ENCODE data around the gene UPP2. TPM values are rescaled to one million over a fixed set of nuclear protein-coding genes. Genes with fewer than 3 reads are reported as not detected.

UPP2 gene
- total and polyA plus RNA-seq, 3 donors from 2014 or later = 0.16 TPM; not detected in 2

- Histone ChIP-seq H3K27me3 (no peaks in the 10 kb centered on the region), H3K27ac (no peak overlapping the region), H3K9me3 (no peaks in the 10 kb centered on the region), H3K36me3 (ENCODE audit: low read depth, missing control alignments) (no peaks in the 10 kb centered on the region), H3K4me3 (no peak overlapping the region), H3K4me1 (no peaks in the 10 kb centered on the region)
- intact Hi-C loops (cut with DNase I; ENCODE audit: low total_unique reads) = no loop called here
- TF ChIP-seq CTCF (IDR thresholded peaks at IDR 0.05) (no peak), POLR2A (IDR thresholded peaks at IDR 0.05) (no peak)
- 85 to 86% methylated on average over 5 of the region's 5 CpGs for WGBS, 2 donors
- DNase-seq = no peak
These were observed 40.7 kb upstream of the UPP2 start for GRCh38 chr2:158060835-158061435.

GRCh38 chr2:158061763-158062162 lies 39.9 kb upstream of the UPP2 start:
- no peaks in the 10 kb centered on the region for H3K27me3 ChIP-seq
- TF ChIP-seq CTCF (IDR thresholded peaks at IDR 0.05) (no peak), POLR2A (IDR thresholded peaks at IDR 0.05) (no peak)
- H3K27ac ChIP-seq = no peak overlapping the region
- no peaks in the 10 kb centered on the region for H3K9me3 ChIP-seq
- no peaks in the 10 kb centered on the region for H3K4me1 ChIP-seq
- no peak overlapping the region for H3K4me3 ChIP-seq
- intact Hi-C loops (cut with DNase I; ENCODE audit: low total_unique reads) = no loop called here
- WGBS, 2 donors = 84 to 96% methylated on average over 5 of the region's 5 CpGs
- DNase-seq = no peak
- no peaks in the 10 kb centered on the region for H3K36me3 ChIP-seq (ENCODE audit: low read depth, missing control alignments)

- Histone ChIP-seq H3K36me3 (ENCODE audit: low read depth, missing control alignments) (no peaks in the 10 kb centered on the region), H3K4me3 (no peak overlapping the region), H3K4me1 (no peaks in the 10 kb centered on the region), H3K9me3 (no peaks in the 10 kb centered on the region), H3K27ac (no peak overlapping the region), H3K27me3 (no peaks in the 10 kb centered on the region)
- no peak for TF ChIP-seq CTCF (IDR thresholded peaks at IDR 0.05)
- TF ChIP-seq POLR2A (IDR thresholded peaks at IDR 0.05) = no peak
- intact Hi-C loops (cut with DNase I; ENCODE audit: low total_unique reads) = no loop called here
- DNase-seq = no peak
- WGBS, 2 donors = 93 to 94% methylated on average over 3 of the region's 3 CpGs
These were observed 35.5 kb upstream of the UPP2 start for GRCh38 chr2:158066046-158066713.

- TF ChIP-seq CTCF (IDR thresholded peaks at IDR 0.05) = no peak
- TF ChIP-seq POLR2A (IDR thresholded peaks at IDR 0.05) = no peak
These were observed 30.7 kb upstream of the UPP2 start for GRCh38 chr2:158071018-158071417.

GRCh38 chr2:158072361-158072760 lies 29.3 kb upstream of the UPP2 start:
- TF ChIP-seq CTCF (IDR thresholded peaks at IDR 0.05) (no peak), POLR2A (IDR thresholded peaks at IDR 0.05) (no peak)
- Histone ChIP-seq H3K4me3 (no peak overlapping the region), H3K4me1 (no peaks in the 10 kb centered on the region), H3K9me3 (no peaks in the 10 kb centered on the region), H3K27me3 (no peaks in the 10 kb centered on the region), H3K36me3 (ENCODE audit: low read depth, missing control alignments) (no peaks in the 10 kb centered on the region), H3K27ac (no peak overlapping the region)
- DNase-seq = no peak
- intact Hi-C loops (cut with DNase I; ENCODE audit: low total_unique reads) = no loop called here
- WGBS, 2 donors = 95 to 100% methylated on average over 1 of the region's 1 CpG

More at GRCh38 chr2:158071018-158071417, 30.7 kb upstream of the UPP2 start:
- H3K27me3 ChIP-seq = no peaks in the 10 kb centered on the region
- H3K36me3 ChIP-seq (ENCODE audit: low read depth, missing control alignments) = no peaks in the 10 kb centered on the region
- DNase-seq = no peak
- no peak overlapping the region for H3K4me3 ChIP-seq
- intact Hi-C loops (cut with DNase I; ENCODE audit: low total_unique reads) = no loop called here
- H3K27ac ChIP-seq = no peak overlapping the region
- no peaks in the 10 kb centered on the region for H3K9me3 ChIP-seq
- H3K4me1 ChIP-seq = no peaks in the 10 kb centered on the region
- WGBS, 2 donors = 86 to 100% methylated on average over 1 to 5 of the region's 5 CpGs
